GM12872 (cell line): ENCODE data around the gene PLPPR1.

Source experiments
- TF ChIP-seq, protein P1 (sequence below): IDR thresholded peaks from 3 replicates; pipeline ENCODE4 v1.5.1; 2011; ENCODE audit warnings: low read depth, mild to moderate bottlenecking, low read length, moderate library complexity; ENCODE audit not compliant: insufficient read depth

The PLPPR1 gene

DNA sequence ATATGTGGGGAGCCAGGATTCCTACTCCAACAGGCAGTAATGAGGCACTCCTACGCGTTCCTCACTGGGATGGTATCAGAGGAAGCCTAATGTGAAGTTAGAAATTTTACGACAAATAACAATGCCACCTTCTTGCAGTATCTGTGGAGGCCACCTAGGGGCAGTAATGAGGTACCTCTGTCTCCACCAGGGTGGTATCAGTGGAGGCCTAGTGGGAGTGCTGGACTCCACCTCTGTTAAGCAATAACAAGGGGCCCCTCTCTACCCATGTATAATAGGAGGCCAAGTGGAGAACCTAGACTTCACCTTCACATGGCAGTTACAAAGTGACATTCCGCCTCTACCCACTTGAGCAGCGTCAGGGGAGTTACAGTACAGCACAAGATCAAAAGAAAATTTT, 147.9 kb downstream of the PLPPR1 start:
- TF ChIP-seq, protein P1, sequence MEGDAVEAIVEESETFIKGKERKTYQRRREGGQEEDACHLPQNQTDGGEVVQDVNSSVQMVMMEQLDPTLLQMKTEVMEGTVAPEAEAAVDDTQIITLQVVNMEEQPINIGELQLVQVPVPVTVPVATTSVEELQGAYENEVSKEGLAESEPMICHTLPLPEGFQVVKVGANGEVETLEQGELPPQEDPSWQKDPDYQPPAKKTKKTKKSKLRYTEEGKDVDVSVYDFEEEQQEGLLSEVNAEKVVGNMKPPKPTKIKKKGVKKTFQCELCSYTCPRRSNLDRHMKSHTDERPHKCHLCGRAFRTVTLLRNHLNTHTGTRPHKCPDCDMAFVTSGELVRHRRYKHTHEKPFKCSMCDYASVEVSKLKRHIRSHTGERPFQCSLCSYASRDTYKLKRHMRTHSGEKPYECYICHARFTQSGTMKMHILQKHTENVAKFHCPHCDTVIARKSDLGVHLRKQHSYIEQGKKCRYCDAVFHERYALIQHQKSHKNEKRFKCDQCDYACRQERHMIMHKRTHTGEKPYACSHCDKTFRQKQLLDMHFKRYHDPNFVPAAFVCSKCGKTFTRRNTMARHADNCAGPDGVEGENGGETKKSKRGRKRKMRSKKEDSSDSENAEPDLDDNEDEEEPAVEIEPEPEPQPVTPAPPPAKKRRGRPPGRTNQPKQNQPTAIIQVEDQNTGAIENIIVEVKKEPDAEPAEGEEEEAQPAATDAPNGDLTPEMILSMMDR = peak; percentile 48; the same call in 1 of the 3 replicates

- TF ChIP-seq, protein P1 = no peak
These were observed 156.3 kb downstream of the PLPPR1 start for GRCh38 chr9:101184813-101185278.

DNA sequence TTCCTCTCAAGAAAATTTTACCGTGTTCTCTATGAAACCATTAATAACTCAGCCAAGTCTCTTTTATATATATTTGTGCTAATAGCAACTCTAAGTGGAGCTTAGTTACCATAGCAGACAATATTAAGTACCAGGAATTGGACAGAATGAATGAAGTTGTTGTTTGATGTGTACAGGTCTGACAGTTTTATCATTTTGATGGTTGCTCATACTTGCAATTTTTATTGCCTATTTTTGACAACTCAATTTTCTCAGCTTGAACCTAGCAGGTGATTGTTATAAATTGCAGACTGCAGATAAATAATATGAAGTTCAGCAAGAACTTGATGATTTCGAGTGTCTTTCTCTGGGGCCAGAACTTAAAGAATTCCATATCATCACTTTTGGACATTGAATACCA, 163.2 kb downstream of the PLPPR1 start:
- TF ChIP-seq, protein P1 = no peak

- TF ChIP-seq, protein P1 = no peak
These were observed 168.5 kb downstream of the PLPPR1 start for GRCh38 chr9:101197026-101197425.

GRCh38 chr9:101200852-101201251, 172.3 kb downstream of the PLPPR1 start:
- TF ChIP-seq, protein P1 = no peak

- TF ChIP-seq, protein P1 = no peak
These were observed 173.1 kb downstream of the PLPPR1 start for GRCh38 chr9:101201630-101202029.

DNA sequence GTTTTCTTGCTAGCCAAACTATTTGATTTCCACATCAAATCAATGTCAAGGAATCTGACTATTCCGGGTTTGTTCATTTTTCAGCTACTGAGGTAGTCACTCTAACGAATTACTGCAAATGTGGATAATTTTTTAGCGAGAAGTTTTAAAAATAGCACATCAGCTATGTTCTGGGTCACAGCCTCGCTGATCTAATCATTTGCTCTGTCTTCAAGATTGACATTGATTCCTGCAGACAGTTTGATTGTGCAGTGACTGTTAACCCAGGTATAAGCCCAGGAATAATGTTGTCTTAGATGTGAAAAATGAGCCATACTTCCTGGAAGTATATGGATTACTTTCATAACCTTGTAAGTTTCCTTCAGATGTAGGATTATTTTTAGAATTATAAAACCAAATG, 181.1 kb downstream of the PLPPR1 start:
- TF ChIP-seq, protein P1 = no peak
